Calu3 (cell line): Measurements from ENCODE around the gene OCIAD2. TPM values are rescaled to one million over a fixed set of nuclear protein-coding genes. Genes with fewer than 3 reads are reported as not detected.

Experiments used
- BruUV-seq: library from RNA; stranded (reverse); fragments of 400-500 nt; replicated peaks from 2 replicates; lab custom pipeline; 2021; lab: Mats Ljungman, UMichigan
- CTCF ChIA-PET: fragments of 300-600 bp; sonication (Branson Sonifier 250); formaldehyde crosslinking; loops from one replicate; lab custom pipeline; 2022; ENCODE audit warnings: antibody characterized with exemption; lab: Charles Lee
- DNase-seq: peaks from one replicate; pipeline ENCODE4 v3.0.0; 2022
- H3K27ac Mint-ChIP-seq: one replicate; pipeline ENCODE4 v1.8.0; 2022; ENCODE audit warnings: mixed read lengths; ENCODE audit not compliant: unreplicated experiment
- H3K27me3 Mint-ChIP-seq: one replicate; pipeline ENCODE4 v1.8.0; 2022; ENCODE audit warnings: mixed read lengths; ENCODE audit not compliant: unreplicated experiment
- H3K36me3 Mint-ChIP-seq: one replicate; pipeline ENCODE4 v1.8.0; 2022; ENCODE audit warnings: mild to moderate bottlenecking, moderate library complexity, mixed read lengths; ENCODE audit not compliant: insufficient read depth, unreplicated experiment
- H3K4me1 Mint-ChIP-seq: one replicate; pipeline ENCODE4 v1.8.0; 2022; ENCODE audit warnings: mild to moderate bottlenecking, low read depth, mixed read lengths; ENCODE audit not compliant: unreplicated experiment
- H3K4me3 Mint-ChIP-seq: one replicate; pipeline ENCODE4 v1.8.0; 2022; ENCODE audit warnings: mild to moderate bottlenecking, low read depth, moderate library complexity, mixed read lengths; ENCODE audit not compliant: unreplicated experiment
- H3K9me3 Mint-ChIP-seq: one replicate; pipeline ENCODE4 v1.8.0; 2022; ENCODE audit warnings: low read depth, mixed read lengths; ENCODE audit not compliant: unreplicated experiment
- CTCF ChIP-seq: fragments of 200-600 bp; IDR thresholded peaks from one replicate; pipeline ENCODE4 v1.8.0; 2022; ENCODE audit warnings: antibody characterized with exemption; ENCODE audit not compliant: unreplicated experiment
- intact Hi-C: fragments of 100-400 bp; cut with micrococcal nuclease; formaldehyde crosslinking; loops from one replicate; pipeline ENCODE4 v1.10.0; 2022; ENCODE audit not compliant: unreplicated experiment
- total RNA-seq: library from RNA; stranded (reverse); gene quantifications from 2 replicates; pipeline ENCODE4 v1.2.3, GENCODE V29; 2022

The OCIAD2 gene
- total RNA-seq, 1 experiment from 2014 or later, result 182 TPM

GRCh38 chr4:48943387-48943786 lies 36.8 kb upstream of the OCIAD2 start:
- BruUV-seq, result no TSS peak
- intact Hi-C loops, result loop anchor here (1.0 to 5.0 kb wide), 2 partner anchors 20 to 36 kb away; partner anchors contain the start of gene OCIAD2
- TF ChIP-seq CTCF, result peak; percentile 26
- peak; percentile 56 for DNase-seq
- H3K4me1 Mint-ChIP-seq, result peaks cover 30% of the 10 kb centered on the region
- no peak overlapping the region for H3K4me3 Mint-ChIP-seq
- peak overlapping the region; percentile 40 for H3K27ac Mint-ChIP-seq
- CTCF ChIA-PET, result interaction anchor here (0.5 to 0.9 kb wide), 3 partner anchors 9 to 34 kb away, joined by 3 to 4 read pairs (median 4); no protein-coding TSS in a partner anchor
- peaks cover 11% of the 10 kb centered on the region for H3K36me3 Mint-ChIP-seq
- H3K9me3 Mint-ChIP-seq, result no peaks in the 10 kb centered on the region
- no peaks in the 10 kb centered on the region for H3K27me3 Mint-ChIP-seq

- no peak for TF ChIP-seq CTCF
- intact Hi-C loops, result loop anchor here (5.0 kb wide), 1 partner anchor 32 kb away; the partner anchor contains the start of gene OCIAD2
- peaks cover 11% of the 10 kb centered on the region for H3K36me3 Mint-ChIP-seq
- H3K9me3 Mint-ChIP-seq, result no peaks in the 10 kb centered on the region
- CTCF ChIA-PET, result no interaction called here
- peak; percentile 24 for DNase-seq
- H3K27ac Mint-ChIP-seq, result peak overlapping the region; percentile 80
- no peaks in the 10 kb centered on the region for H3K27me3 Mint-ChIP-seq
- BruUV-seq, result no TSS peak
- no peak overlapping the region for H3K4me3 Mint-ChIP-seq
- H3K4me1 Mint-ChIP-seq, result peaks cover 26% of the 10 kb centered on the region
These were observed 33.2 kb upstream of the OCIAD2 start for GRCh38 chr4:48939785-48940184.

GRCh38 chr4:48938831-48939230 lies 32.3 kb upstream of the OCIAD2 start:
- intact Hi-C loops, result no loop called here
- Mint-ChIP-seq H3K4me3 (no peak overlapping the region), H3K4me1 (peaks cover 17% of the 10 kb centered on the region), H3K27me3 (no peaks in the 10 kb centered on the region), H3K27ac (no peak overlapping the region), H3K9me3 (no peaks in the 10 kb centered on the region), H3K36me3 (peaks cover 6% of the 10 kb centered on the region)
- BruUV-seq, result no TSS peak
- DNase-seq, result no peak
- no peak for TF ChIP-seq CTCF
- CTCF ChIA-PET, result no interaction called here

- H3K9me3 Mint-ChIP-seq, result no peaks in the 10 kb centered on the region
- intact Hi-C loops, result no loop called here
These were observed 30.5 kb upstream of the OCIAD2 start for GRCh38 chr4:48937033-48937432.

More at GRCh38 chr4:48937033-48937432, 30.5 kb upstream of the OCIAD2 start:
- no peak for DNase-seq
- peaks cover 6% of the 10 kb centered on the region for H3K36me3 Mint-ChIP-seq
- CTCF ChIA-PET, result no interaction called here
- H3K4me1 Mint-ChIP-seq, result peaks cover 8% of the 10 kb centered on the region
- BruUV-seq, result no TSS peak
- H3K27ac Mint-ChIP-seq, result no peak overlapping the region
- no peak for TF ChIP-seq CTCF
- H3K4me3 Mint-ChIP-seq, result no peak overlapping the region
- no peaks in the 10 kb centered on the region for H3K27me3 Mint-ChIP-seq
